Peyer's patch (tissue), 4 donors: Measurements from ENCODE around the gene LRRFIP1. TPM values are rescaled to one million over a fixed set of nuclear protein-coding genes. Genes with fewer than 3 reads are reported as not detected.
A peak's percentile ranks its signal among the peaks of the same experiment; 100 is the strongest.

Experiments
- DNase-seq, 3 donors: peaks; one replicate each; pipeline ENCODE4 v3.0.0-alpha.2; 2017 to 2019
- H3K27ac ChIP-seq, 4 donors: fragments of 200-600 bp; sonication (generic); one replicate each; pipeline ENCODE4 v1.5.1; 2016 to 2019
- H3K27me3 ChIP-seq, 2 donors: fragments of 200-600 bp; sonication (generic); one replicate each; pipeline ENCODE4 v1.5.1; 2019
- H3K36me3 ChIP-seq, 3 donors: fragments of 200-600 bp; sonication (generic); one replicate each; pipeline ENCODE4 v1.5.1; 2016 to 2019
- H3K4me1 ChIP-seq, 4 donors: fragments of 200-600 bp; sonication (generic); one replicate each; pipeline ENCODE4 v1.5.1; 2016 to 2019
- H3K4me3 ChIP-seq, 4 donors: fragments of 200-600 bp; sonication (generic); 1 replicate in 3 of 4; 2 replicates in 1 of 4; pipeline ENCODE4 v1.5.1; 2016 to 2019; ENCODE audit warnings: mild to moderate bottlenecking in 1 of 4
- H3K9me3 ChIP-seq, 4 donors: fragments of 200-600 bp; sonication (generic); one replicate each; pipeline ENCODE4 v1.5.1; 2016 to 2019; ENCODE audit warnings: mild to moderate bottlenecking in 1 of 4
- CTCF ChIP-seq, 6 experiments: fragments of 450-650 bp in 4 of 6; fragments of 200-600 bp in 2 of 6; sonication (generic) in 1 of 6; IDR thresholded peaks; one replicate each; pipeline ENCODE4 v1.5.1; 2017 to 2019; ENCODE audit warnings: antibody characterized with exemption in 6 of 6, mild to moderate bottlenecking in 3 of 6, moderate library complexity in 1 of 6
- POLR2A ChIP-seq, 2 donors: fragments of 450-650 bp; IDR thresholded peaks; one replicate each; pipeline ENCODE4 v1.5.1; 2017; ENCODE audit warnings: antibody characterized with exemption in 2 of 2, mild to moderate bottlenecking in 2 of 2, moderate library complexity in 2 of 2
- total RNA-seq, 4 donors: library from RNA; depleted of rRNA; stranded (reverse); fragments of >200 nt; gene quantifications; one replicate each; pipeline ENCODE4 v1.1.0, GENCODE V29; 2016

LRRFIP1 gene
- total RNA-seq, 4 donors from 2014 or later = 114 to 182 (median 135) TPM

DNA sequence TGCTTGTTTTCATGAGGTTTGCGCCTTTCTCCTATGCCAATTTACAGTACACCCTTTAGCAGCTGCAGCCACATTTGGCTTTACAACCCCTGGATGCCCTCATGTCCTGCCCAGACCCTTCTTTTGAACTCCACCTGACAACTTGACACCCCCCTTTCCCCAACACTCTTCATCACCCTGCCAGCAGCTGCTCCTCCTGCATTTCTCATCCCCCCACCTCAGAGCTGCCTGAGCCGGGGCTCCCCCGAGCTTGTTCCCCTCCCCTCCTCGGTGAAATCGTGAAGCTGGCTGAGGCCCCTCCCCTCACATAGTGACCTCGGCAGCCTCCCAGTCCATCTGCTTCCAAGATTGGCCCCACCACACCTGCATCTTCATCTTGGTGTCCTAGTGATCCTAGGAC, 40.5 kb downstream of the LRRFIP1 start:
- H3K36me3 ChIP-seq = no peaks in the 10 kb centered on the region
- no peak overlapping the region for H3K27ac ChIP-seq
- no peak for TF ChIP-seq CTCF (IDR thresholded peaks at IDR 0.05)
- no peak for TF ChIP-seq POLR2A (IDR thresholded peaks at IDR 0.05)
- H3K4me1 ChIP-seq = peaks cover 0 to 21% (median 2%) of the 10 kb centered on the region in 4 donors
- no peaks in the 10 kb centered on the region for H3K27me3 ChIP-seq
- H3K9me3 ChIP-seq = no peaks in the 10 kb centered on the region
- no peak for DNase-seq
- no peak overlapping the region for H3K4me3 ChIP-seq

DNA sequence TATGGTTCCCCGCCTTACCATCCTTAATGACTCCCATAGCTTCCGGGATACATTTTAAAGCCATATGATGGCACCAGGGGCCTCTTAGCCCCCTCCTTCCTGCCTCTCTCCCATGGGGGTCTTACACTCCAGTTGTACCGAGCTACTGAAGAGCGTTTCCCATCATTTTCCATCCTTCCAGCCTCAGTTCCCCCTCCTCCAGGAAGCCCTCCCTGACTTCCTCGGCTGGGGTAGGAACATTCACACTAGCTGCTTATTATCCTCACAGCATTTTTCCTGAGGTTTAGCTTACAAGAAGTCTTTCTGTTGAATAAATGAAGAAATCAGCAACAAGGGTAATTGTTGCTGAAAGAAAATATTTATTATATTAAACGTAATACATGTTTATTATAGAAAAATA, 41.1 kb downstream of the LRRFIP1 start:
- Histone ChIP-seq H3K27me3 (no peaks in the 10 kb centered on the region), H3K4me3 (no peak overlapping the region), H3K4me1 (peaks cover 0 to 19% (median 2%) of the 10 kb centered on the region in 4 donors), H3K27ac (no peak overlapping the region), H3K9me3 (no peaks in the 10 kb centered on the region), H3K36me3 (no peaks in the 10 kb centered on the region)
- DNase-seq = no peak
- TF ChIP-seq CTCF (IDR thresholded peaks at IDR 0.05) (no peak), POLR2A (IDR thresholded peaks at IDR 0.05) (no peak)

- H3K4me1 ChIP-seq = peaks cover 0 to 25% (median 7%) of the 10 kb centered on the region in 4 donors
- TF ChIP-seq POLR2A (IDR thresholded peaks at IDR 0.05) (no peak), CTCF (IDR thresholded peaks at IDR 0.05) (no peak)
- DNase-seq = no peak
- H3K27ac ChIP-seq = peak overlapping the region in 3 of 4 donors; percentile 11 to 61 (median 50)
- H3K4me3 ChIP-seq = no peak overlapping the region
- no peaks in the 10 kb centered on the region for H3K9me3 ChIP-seq
- no peaks in the 10 kb centered on the region for H3K36me3 ChIP-seq
- no peaks in the 10 kb centered on the region for H3K27me3 ChIP-seq
These were observed 41.9 kb downstream of the LRRFIP1 start for GRCh38 chr2:237669283-237669627.

DNA sequence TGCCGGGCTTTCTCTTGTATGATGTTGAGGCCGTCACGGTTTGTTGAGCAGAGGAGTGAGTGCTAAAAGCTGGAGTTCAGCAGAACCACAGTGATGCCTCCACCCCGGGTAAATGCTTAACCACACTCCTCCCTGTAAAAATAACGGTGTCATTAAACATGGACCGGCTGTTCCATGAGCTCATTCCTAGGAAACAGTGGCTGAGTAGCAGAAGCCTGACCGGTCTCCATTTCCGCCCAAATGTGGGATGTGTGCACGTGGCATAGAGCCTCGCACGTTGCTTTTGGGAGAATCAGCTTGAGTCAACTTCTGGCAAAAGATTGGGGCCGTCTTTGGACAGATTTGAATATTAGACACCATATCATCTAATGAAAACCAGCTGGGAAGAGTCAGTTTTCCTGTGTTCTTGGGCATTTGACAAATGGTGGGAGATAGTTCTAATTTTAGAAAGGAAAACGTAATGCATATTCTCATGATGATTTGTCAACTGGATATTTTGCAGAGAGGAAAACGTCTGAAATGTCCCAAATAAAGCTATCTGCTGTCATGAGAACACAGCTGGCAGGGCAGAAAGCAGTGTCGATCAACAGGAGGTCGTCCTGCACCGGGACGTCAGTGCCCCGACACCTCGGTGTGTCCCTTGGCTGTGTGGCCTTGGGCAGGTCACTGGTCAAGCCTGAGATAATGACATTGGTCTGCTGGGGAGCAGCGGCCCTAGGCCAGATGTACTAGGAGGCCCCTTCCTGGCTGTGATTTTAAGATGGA, 42.4 kb downstream of the LRRFIP1 start:
- DNase-seq = peak in 2 of 3 donors; percentile 80 to 83
- no peak for TF ChIP-seq CTCF (IDR thresholded peaks at IDR 0.05)
- TF ChIP-seq POLR2A (IDR thresholded peaks at IDR 0.05) = no peak
- peak overlapping the region; percentile 18 to 61 (median 44) for H3K27ac ChIP-seq
- H3K4me3 ChIP-seq = no peak overlapping the region
- no peaks in the 10 kb centered on the region for H3K27me3 ChIP-seq
- peaks cover 0 to 30% (median 8%) of the 10 kb centered on the region in 4 donors for H3K4me1 ChIP-seq
- no peaks in the 10 kb centered on the region for H3K36me3 ChIP-seq
- H3K9me3 ChIP-seq = no peaks in the 10 kb centered on the region

GRCh38 chr2:237670641-237671040, 43.3 kb downstream of the LRRFIP1 start:
- H3K4me3 ChIP-seq = no peak overlapping the region
- TF ChIP-seq POLR2A (IDR thresholded peaks at IDR 0.05) (no peak), CTCF (IDR thresholded peaks at IDR 0.05) (no peak)
- no peaks in the 10 kb centered on the region for H3K36me3 ChIP-seq
- peaks cover 0 to 37% (median 11%) of the 10 kb centered on the region in 4 donors for H3K4me1 ChIP-seq
- no peaks in the 10 kb centered on the region for H3K27me3 ChIP-seq
- H3K9me3 ChIP-seq = no peaks in the 10 kb centered on the region
- no peak for DNase-seq
- peak overlapping the region; percentile 18 to 61 (median 44) for H3K27ac ChIP-seq
